DOHH2 (cell line): ENCODE measurements around the gene UVRAG.

Source experiments
- H3F3A ChIP-seq: fragments of 200-600 bp; sonication (generic), shearing (Covaris generic); 2 replicates; pipeline ENCODE4 v1.6.0; 2016; ENCODE audit warnings: antibody characterized with exemption, mild to moderate bottlenecking; ENCODE audit not compliant: control insufficient read depth, insufficient read depth
- H3K27ac ChIP-seq: fragments of 200-600 bp; sonication (generic); 2 replicates; pipeline ENCODE4 v1.5.1; 2014; ENCODE audit warnings: low read depth, mild to moderate bottlenecking, low read length, moderate library complexity
- H3K27me3 ChIP-seq: fragments of 200-600 bp; sonication (generic); 2 replicates; pipeline ENCODE4 v1.6.1; 2014; ENCODE audit warnings: mild to moderate bottlenecking, low read length, mixed read lengths; ENCODE audit not compliant: control insufficient read depth
- H3K36me3 ChIP-seq: fragments of 200-600 bp; sonication (generic); 2 replicates; pipeline ENCODE4 v1.6.1; 2014; ENCODE audit warnings: mild to moderate bottlenecking, low read length, moderate library complexity, mixed read lengths; ENCODE audit not compliant: control insufficient read depth
- H3K4me1 ChIP-seq: fragments of 200-600 bp; sonication (generic); 2 replicates; pipeline ENCODE4 v1.6.1; 2014; ENCODE audit warnings: mild to moderate bottlenecking, low read length, mixed read lengths; ENCODE audit not compliant: control insufficient read depth
- H3K4me2 ChIP-seq: fragments of 200-600 bp; sonication (generic); 2 replicates; pipeline ENCODE4 v1.6.0; 2014; ENCODE audit warnings: mild to moderate bottlenecking, low read length, moderate library complexity
- H3K4me3 ChIP-seq: fragments of 200-600 bp; sonication (generic); 2 replicates; pipeline ENCODE4 v1.5.1; 2014; ENCODE audit warnings: mild to moderate bottlenecking, low read length, mixed read lengths
- H3K79me2 ChIP-seq: fragments of 200-600 bp; sonication (generic); 2 replicates; pipeline ENCODE4 v1.6.1; 2014; ENCODE audit warnings: mild to moderate bottlenecking, low read length, mixed read lengths; ENCODE audit not compliant: control insufficient read depth
- H3K9me2 ChIP-seq: fragments of 200-600 bp; sonication (generic); replicated peaks from 2 replicates; pipeline ENCODE4 v1.6.1; 2014; ENCODE audit warnings: mild to moderate bottlenecking, low read length, mixed read lengths; ENCODE audit not compliant: control insufficient read depth
- H3K9me3 ChIP-seq: fragments of 200-600 bp; sonication (generic); 2 replicates; pipeline ENCODE4 v1.6.1; 2014; ENCODE audit warnings: antibody characterized with exemption, low read length, mixed read lengths; ENCODE audit not compliant: control insufficient read depth, insufficient read depth
- H4K20me1 ChIP-seq: fragments of 200-600 bp; sonication (generic); 2 replicates; pipeline ENCODE4 v1.6.0; 2014; ENCODE audit warnings: low read depth, mild to moderate bottlenecking, antibody characterized with exemption, low read length, moderate library complexity; ENCODE audit not compliant: control insufficient read depth, insufficient read depth
- CTCF ChIP-seq: fragments of 200-600 bp; sonication (generic); IDR thresholded peaks from one replicate; pipeline ENCODE4 v1.5.1; 2014; ENCODE audit warnings: antibody characterized with exemption, mild to moderate bottlenecking, low read depth, low read length; ENCODE audit not compliant: poor library complexity, severe bottlenecking
- EZH2phosphoT487 ChIP-seq: fragments of 200-600 bp; sonication (generic); IDR thresholded peaks from 2 replicates; pipeline ENCODE4 v1.6.1; 2017; ENCODE audit warnings: borderline replicate concordance, mild to moderate bottlenecking, antibody characterized with exemption, low read length, moderate library complexity, mixed read lengths

Gene UVRAG

GRCh38 chr11:76169473-76169896, 354.5 kb downstream of the UVRAG start:
- Histone ChIP-seq H3K4me1 (no peaks in the 10 kb centered on the region), H3K79me2 (no peaks in the 10 kb centered on the region), H3K9me3 (no peaks in the 10 kb centered on the region), H3K27ac (no peak overlapping the region), H3K4me3 (no peak overlapping the region), H3K4me2 (no peak overlapping the region), H3K27me3 (peaks cover 24% of the 10 kb centered on the region), H3F3A (no peaks in the 10 kb centered on the region), H4K20me1 (no peaks in the 10 kb centered on the region), H3K36me3 (no peaks in the 10 kb centered on the region), H3K9me2 (no peaks in the 10 kb centered on the region)
- no peak for TF ChIP-seq CTCF
- no peak for TF ChIP-seq EZH2phosphoT487

GRCh38 chr11:76170468-76170867, 355.5 kb downstream of the UVRAG start:
- TF ChIP-seq EZH2phosphoT487 (no peak), CTCF (no peak)
- Histone ChIP-seq H4K20me1 (no peaks in the 10 kb centered on the region), H3K4me2 (no peak overlapping the region), H3K4me1 (no peaks in the 10 kb centered on the region), H3F3A (no peaks in the 10 kb centered on the region), H3K9me2 (no peaks in the 10 kb centered on the region), H3K79me2 (no peaks in the 10 kb centered on the region), H3K36me3 (no peaks in the 10 kb centered on the region), H3K27me3 (peaks cover 24% of the 10 kb centered on the region), H3K9me3 (no peaks in the 10 kb centered on the region), H3K4me3 (no peak overlapping the region), H3K27ac (no peak overlapping the region)

GRCh38 chr11:76172583-76172982, 357.6 kb downstream of the UVRAG start:
- no peaks in the 10 kb centered on the region for H3K9me3 ChIP-seq
- no peak overlapping the region for H3K4me3 ChIP-seq
- H3K79me2 ChIP-seq, result no peaks in the 10 kb centered on the region
- TF ChIP-seq CTCF (no peak), EZH2phosphoT487 (no peak)
- peaks cover 3% of the 10 kb centered on the region; the same call in 1 of the 2 replicates for H3K4me1 ChIP-seq
- no peak overlapping the region for H3K27ac ChIP-seq
- H3F3A ChIP-seq, result no peaks in the 10 kb centered on the region
- H3K36me3 ChIP-seq, result no peaks in the 10 kb centered on the region
- no peak overlapping the region for H3K4me2 ChIP-seq
- H4K20me1 ChIP-seq, result no peaks in the 10 kb centered on the region
- H3K27me3 ChIP-seq, result peaks cover 13% of the 10 kb centered on the region
- no peaks in the 10 kb centered on the region for H3K9me2 ChIP-seq
